A549 (cell line): ENCODE measurements around the gene ZSCAN2. TPM values are rescaled to one million over a fixed set of nuclear protein-coding genes. Genes with fewer than 3 reads are reported as not detected.

Experiments
- ATAC-seq, 2 experiments: fragments of 200-7000 bp in 1 of 2; fragments of >200 bp in 1 of 2; cut with Nextera tagmentation in 1 of 2; cut with Tn5 transposase in 1 of 2; 3 replicates each; pipeline versions ENCODE4 v1.8.0 to v1.9.1; 2018 to 2020; ENCODE audit warnings: mild to moderate bottlenecking in 1 of 2, moderate library complexity in 1 of 2
- CTCF ChIA-PET: fragments of 300-600 bp; sonication (Branson Sonifier 250); formaldehyde crosslinking; extraction: SDS; loops from one replicate; lab custom pipeline; 2021; ENCODE audit warnings: antibody characterized with exemption, inconsistent platforms; lab: Yijun Ruan, JAX
- POLR2A ChIA-PET: fragments of 350-600 bp; formaldehyde crosslinking; extraction: SDS; loops from one replicate; lab custom pipeline; 2021; ENCODE audit warnings: antibody characterized with exemption, inconsistent platforms; lab: Yijun Ruan, JAX
- DNase-seq, 2 experiments: peaks; one replicate each; pipeline versions ENCODE4 v3.0.0 to v3.0.0-alpha.2; 2011 to 2016; ENCODE audit warnings: low read depth in 1 of 2, low spot score in 1 of 2
- FAIRE-seq: peaks from 2 replicates; lab custom pipeline; 2011; peaks lifted over from hg19 to GRCh38; lab: Jason Lieb, UNC
- H3K27ac ChIP-seq, 2 experiments: fragments of >200 bp; sonication (Bioruptor Twin); formaldehyde crosslinking; 3 replicates each; pipeline ENCODE4 v1.5.1; 2016 to 2017
- H3K4me1 ChIP-seq: fragments of >200 bp; sonication (Bioruptor Twin); formaldehyde crosslinking; 3 replicates; pipeline ENCODE4 v1.6.1; 2016
- H3K4me2 ChIP-seq: fragments of >200 bp; sonication (Bioruptor Twin); formaldehyde crosslinking; 3 replicates; pipeline ENCODE4 v1.6.1; 2016
- H3K4me3 ChIP-seq: fragments of >200 bp; sonication (Bioruptor Twin); formaldehyde crosslinking; 3 replicates; pipeline ENCODE4 v1.5.1; 2016
- H3K9me3 ChIP-seq: fragments of >200 bp; sonication (Bioruptor Twin); formaldehyde crosslinking; 3 replicates; pipeline ENCODE4 v1.6.1; 2016
- BHLHE40 ChIP-seq: IDR thresholded peaks from 2 replicates; pipeline ENCODE4 v1.6.1; 2012; ENCODE audit warnings: low read depth, low read length, inconsistent platforms
- CBX8 ChIP-seq: fragments of 200-600 bp; sonication (generic); IDR thresholded peaks from 2 replicates; pipeline ENCODE4 v1.6.1; 2016
- CTCF ChIP-seq: fragments of >200 bp; sonication (Bioruptor Twin); formaldehyde crosslinking; IDR thresholded peaks from 3 replicates; pipeline ENCODE4 v1.5.1; 2016
- EHF ChIP-seq: fragments of 250-450 bp; sonication (Bioruptor Pico); IDR thresholded peaks from 2 replicates; pipeline ENCODE4 v1.5.0; 2020; ENCODE audit warnings: mild to moderate bottlenecking
- ESRRA ChIP-seq: fragments of 150-350 bp; IDR thresholded peaks from 2 replicates; pipeline ENCODE4 v1.6.1; 2014; ENCODE audit warnings: mild to moderate bottlenecking, low read length, borderline replicate concordance
- FOSL2 ChIP-seq, 2 experiments: fragments of 450-650 bp in 1 of 2; fragments of >200 bp in 1 of 2; sonication (Bioruptor Twin) in 1 of 2; formaldehyde crosslinking; IDR thresholded peaks; 2 replicates each; pipeline versions ENCODE4 v1.5.0 to v1.6.1; 2016 to 2020; ENCODE audit warnings: mild to moderate bottlenecking in 1 of 2, moderate library complexity in 1 of 2
- HDAC2 ChIP-seq: fragments of 200-600 bp; sonication (generic); IDR thresholded peaks from 2 replicates; pipeline ENCODE4 v1.6.1; 2016
- HES2 ChIP-seq: fragments of >200 bp; sonication (Bioruptor Twin); formaldehyde crosslinking; IDR thresholded peaks from 2 replicates; pipeline ENCODE4 v1.6.1; 2016
- HOXB13 ChIP-seq: fragments of 250-450 bp; sonication (Bioruptor Pico); IDR thresholded peaks from 2 replicates; pipeline ENCODE4 v1.5.0; 2020; ENCODE audit warnings: low read depth, mild to moderate bottlenecking, moderate library complexity
- JUN ChIP-seq, 2 experiments: fragments of >200 bp; sonication (Bioruptor Twin); formaldehyde crosslinking; IDR thresholded peaks; 2 replicates in 1 of 2; 3 replicates in 1 of 2; pipeline ENCODE4 v1.6.1; 2016 to 2017
- JUNB ChIP-seq: fragments of >200 bp; sonication (Bioruptor Twin); formaldehyde crosslinking; IDR thresholded peaks from 2 replicates; pipeline ENCODE4 v1.6.1; 2016
- MAFK ChIP-seq: fragments of 450-650 bp; IDR thresholded peaks from 2 replicates; pipeline ENCODE4 v1.6.1; 2014; ENCODE audit not compliant: partially characterized antibody
- MAX ChIP-seq: IDR thresholded peaks from 2 replicates; pipeline ENCODE4 v1.6.1; 2012
- MAZ ChIP-seq: fragments of 150-350 bp; IDR thresholded peaks from 2 replicates; pipeline ENCODE4 v1.6.1; 2014; ENCODE audit warnings: antibody characterized with exemption, low read depth, low read length, borderline replicate concordance
- NPAS2 ChIP-seq: fragments of 250-450 bp; sonication (Bioruptor Pico); IDR thresholded peaks from 2 replicates; pipeline ENCODE4 v1.8.0; 2022; ENCODE audit warnings: mild to moderate bottlenecking, moderate library complexity, borderline replicate concordance
- POLR2A ChIP-seq: IDR thresholded peaks from 2 replicates; pipeline ENCODE4 v1.6.1; 2012; ENCODE audit warnings: mild to moderate bottlenecking, low read length
- POLR2AphosphoS2 ChIP-seq: conservative IDR thresholded peaks from 2 replicates; pipeline ENCODE4 v1.6.1; 2012; ENCODE audit warnings: low read length, improper control_type of control experiment, inconsistent platforms
- RNF2 ChIP-seq: fragments of 200-600 bp; sonication (generic); IDR thresholded peaks from 2 replicates; pipeline ENCODE4 v1.6.1; 2016; ENCODE audit warnings: low read depth, mild to moderate bottlenecking, antibody characterized with exemption, moderate library complexity, borderline replicate concordance
- SMC3 ChIP-seq: fragments of >200 bp; sonication (Bioruptor Twin); formaldehyde crosslinking; IDR thresholded peaks from 3 replicates; pipeline ENCODE4 v1.6.1; 2018; ENCODE audit warnings: inconsistent platforms
- TFCP2L1 ChIP-seq: fragments of 250-450 bp; sonication (Bioruptor Pico); IDR thresholded peaks from 2 replicates; pipeline ENCODE4 v1.5.0; 2021; ENCODE audit warnings: mild to moderate bottlenecking
- ZC3H11A ChIP-seq: fragments of 450-650 bp; IDR thresholded peaks from 2 replicates; pipeline ENCODE4 v1.6.1; 2014; ENCODE audit warnings: antibody characterized with exemption, mild to moderate bottlenecking
- ZFP36 ChIP-seq: fragments of 450-650 bp; IDR thresholded peaks from 2 replicates; pipeline ENCODE4 v1.6.1; 2014; ENCODE audit warnings: borderline replicate concordance; ENCODE audit not compliant: partially characterized antibody
- WGBS: methylation state at CpG from one replicate; pipeline ENCODE4 v1.1.6; 2017; ENCODE audit errors: missing lambda C conversion rate; 5-methylcytosine and 5-hydroxymethylcytosine counted together
- polyA plus RNA-seq, 4 experiments: library from polyadenylated mRNA; depleted of rRNA in 3 of 4; stranded (reverse); fragments of >200 nt; fragmentation: RNase III in 1 of 4; extraction: RNeasy Plus Mini Kit Qiagen cat#74134 plus additional on column Dnase treatment in 1 of 4; gene quantifications; 2 replicates in 3 of 4; 3 replicates in 1 of 4; pipeline ENCODE4 v1.2.3, GENCODE V29; 2011 to 2017

The ZSCAN2 gene
- polyA plus RNA-seq, 2 of the 4 experiments (the other 2 are of a cell fraction) = 16.5 to 17.5 TPM

- ChIA-PET CTCF (interaction anchor here (0.9 to 3.1 kb wide), 8 partner anchors 13 to 295 kb away, joined by 3 to 11 read pairs (median 4); partner anchors contain the start of gene WDR73), POLR2A (interaction anchor here (0.7 kb wide), 1 partner anchor 83 kb away, joined by 12 read pairs; no protein-coding TSS in a partner anchor)
- peak overlapping the region; percentile 51 for H3K4me3 ChIP-seq
- H3K4me2 ChIP-seq = peak overlapping the region; percentile 87
- FAIRE-seq (no peak), DNase-seq (peak in 1 of 2 experiments; percentile 78), ATAC-seq (peak; percentile 72 to 77)
- 12% methylated on average over 36 of the region's 105 CpGs for WGBS
- no peak for TF ChIP-seq HOXB13 (CRISPR knock-in tag)
- TF ChIP-seq MAFK = no peak
- peak; percentile 31; the same call in 2 of the 3 replicates for TF ChIP-seq CTCF
- peak; percentile 22; the same call in 2 of the 3 replicates for TF ChIP-seq SMC3
- peak in 1 of 2 experiments; percentile 72; a peak in 2 of 5 replicates for TF ChIP-seq JUN (IDR thresholded peaks at IDR 0.05)
- no peak for TF ChIP-seq NPAS2 (CRISPR knock-in tag)
- TF ChIP-seq ZFP36 = no peak
- TF ChIP-seq ESRRA = no peak
- no peak for TF ChIP-seq TFCP2L1 (CRISPR knock-in tag)
- TF ChIP-seq MAZ = 0 out of 2 replicates have a peak, but pooled peaks have one; percentile 17
- TF ChIP-seq BHLHE40 = no peak
- TF ChIP-seq POLR2AphosphoS2 = no peak
- TF ChIP-seq POLR2A = peak; percentile 35
- peak; percentile 74 for TF ChIP-seq MAX
- no peak for TF ChIP-seq HDAC2
- TF ChIP-seq RNF2 = peak; percentile 70; the same call in 1 of the 2 replicates
- H3K9me3 ChIP-seq = no peaks in the 10 kb centered on the region
- H3K27ac ChIP-seq = peak overlapping the region; percentile 63 to 87
- peaks cover 24% of the 10 kb centered on the region; the same call in 2 of the 3 replicates for H3K4me1 ChIP-seq
Measured at GRCh38 chr15:84633311-84634227, 32.8 kb downstream of the ZSCAN2 start.

GRCh38 chr15:84634228-84634837 is 33.5 kb downstream of the ZSCAN2 start:
- Histone ChIP-seq H3K9me3 (no peaks in the 10 kb centered on the region), H3K27ac (peak overlapping the region; percentile 63 to 87), H3K4me2 (peak overlapping the region; percentile 87), H3K4me1 (peaks cover 24% of the 10 kb centered on the region; the same call in 2 of the 3 replicates), H3K4me3 (peak overlapping the region; percentile 51)
- FAIRE-seq (no peak), ATAC-seq (no peak), DNase-seq (no peak)
- WGBS = 58% methylated on average over 23 of the region's 23 CpGs
- TF ChIP-seq FOSL2 (IDR thresholded peaks at IDR 0.05) = no peak
- TF ChIP-seq FOSL2 (CRISPR knock-in tag; IDR thresholded peaks at IDR 0.05) = no peak
- TF ChIP-seq HES2 = no peak
- TF ChIP-seq EHF (CRISPR knock-in tag) = no peak
- no peak for TF ChIP-seq CBX8
- no peak for TF ChIP-seq ZC3H11A
- no peak for TF ChIP-seq JUNB
- TF ChIP-seq ESRRA = no peak
- POLR2A ChIA-PET = no interaction called here
- CTCF ChIA-PET = interaction anchor here (0.9 to 3.1 kb wide), 9 partner anchors 9 to 294 kb away, joined by 3 to 11 read pairs (median 3); partner anchors contain the start of gene WDR73
